Sigmoid colon (tissue), 7 donors: Measurements from ENCODE around the gene ARL2. TPM values are rescaled to one million over a fixed set of nuclear protein-coding genes. Genes with fewer than 3 reads are reported as not detected.

Experiments used
- DNase-seq: peaks from one replicate; pipeline ENCODE4 v3.0.0-alpha.2; 2019
- H3K27ac ChIP-seq, 4 donors: fragments of 200-600 bp; sonication (generic); one replicate each; pipeline ENCODE4 v1.5.1; 2016 to 2019; ENCODE audit warnings: mild to moderate bottlenecking in 1 of 4
- H3K27me3 ChIP-seq, 3 donors: fragments of 200-600 bp; sonication (generic); one replicate each; pipeline ENCODE4 v1.5.1; 2019; ENCODE audit warnings: mild to moderate bottlenecking in 1 of 3
- H3K36me3 ChIP-seq, 4 donors: fragments of 200-600 bp; sonication (generic); one replicate each; pipeline ENCODE4 v1.5.1; 2016 to 2019
- H3K4me1 ChIP-seq, 4 donors: fragments of 200-600 bp; sonication (generic); one replicate each; pipeline ENCODE4 v1.5.1; 2017 to 2019
- H3K4me3 ChIP-seq, 4 donors: fragments of 200-600 bp; sonication (generic); one replicate each; pipeline ENCODE4 v1.5.1; 2017 to 2019; ENCODE audit warnings: mild to moderate bottlenecking in 2 of 4, moderate library complexity in 1 of 4
- H3K9me3 ChIP-seq, 4 donors: fragments of 200-600 bp in 3 of 4; sonication (generic) in 3 of 4; one replicate each; pipeline versions ENCODE4 v1.5.1 to v1.6.1; 2013 to 2019
- EP300 ChIP-seq, 4 donors: sonication (generic); formaldehyde crosslinking; IDR thresholded peaks; one replicate each; pipeline ENCODE4 v1.6.1; 2017; ENCODE audit warnings: antibody characterized with exemption in 4 of 4
- POLR2A ChIP-seq, 2 donors: fragments of 450-650 bp; IDR thresholded peaks; one replicate each; pipeline ENCODE4 v1.6.1; 2016; ENCODE audit warnings: antibody characterized with exemption in 2 of 2, mild to moderate bottlenecking in 2 of 2, moderate library complexity in 2 of 2
- POLR2AphosphoS5 ChIP-seq, 4 donors: sonication (generic); formaldehyde crosslinking; IDR thresholded peaks; one replicate each; pipeline ENCODE4 v1.6.1; 2017; ENCODE audit warnings: antibody characterized with exemption in 4 of 4
- WGBS, 2 donors: extraction: QIAGEN DNeasy Blood & Tissue Kit; methylation state at CpG; one replicate each; pipeline ENCODE4 v1.1.7; 2013; 5-methylcytosine and 5-hydroxymethylcytosine counted together
- intact Hi-C: fragments of 100-400 bp; cut with DNase I; formaldehyde crosslinking; loops from one replicate; pipeline ENCODE4 v1.15.1; 2023
- polyA plus RNA-seq, 3 donors: library from polyadenylated mRNA; stranded (reverse); fragments of 200-250 nt; gene quantifications; one replicate each; pipeline ENCODE4 v1.2.3, GENCODE V29; 2013
- total RNA-seq, 4 donors: library from RNA; depleted of rRNA; stranded (reverse); fragments of >200 nt; gene quantifications; one replicate each; pipeline ENCODE4 v1.1.0, GENCODE V29; 2016
- TF ChIP-seq, protein P1 (sequence below), 4 experiments: fragments of 450-650 bp in 3 of 4; fragments of 200-600 bp in 1 of 4; IDR thresholded peaks; one replicate each; pipeline ENCODE4 v1.5.1; 2016 to 2019; ENCODE audit warnings: antibody characterized with exemption in 4 of 4, mild to moderate bottlenecking in 3 of 4, moderate library complexity in 2 of 4
- donor health status: healthy with polysubstance abuse.
- donor health status: Bipolar disorder and iron deficiency.
- donor health status: healthy.

The ARL2 gene
- total and polyA plus RNA-seq, 7 donors = 92.9 to 157 (median 124) TPM

DNA sequence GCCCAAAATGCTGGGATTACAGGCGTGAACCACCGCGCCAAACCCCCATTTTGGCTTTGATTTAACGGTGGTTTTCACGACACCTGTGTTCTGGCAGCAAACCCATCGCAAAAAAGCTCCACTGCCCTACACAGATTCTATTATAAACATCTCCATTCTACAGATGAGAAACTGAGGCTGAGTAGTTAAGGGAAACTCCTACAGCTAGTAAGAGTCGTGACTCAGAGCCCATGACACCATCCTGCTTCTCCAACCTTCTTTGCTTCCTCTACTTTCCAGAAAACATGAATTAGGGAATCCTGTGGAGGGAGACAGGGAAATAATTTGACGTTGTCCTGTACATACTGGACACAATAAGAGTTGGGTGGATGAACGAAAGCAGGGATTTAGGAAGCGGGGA, 12.8 kb downstream of the ARL2 start:
- Histone ChIP-seq H3K27me3 (no peaks in the 10 kb centered on the region), H3K36me3 (peaks cover 1 to 21% (median 8%) of the 10 kb centered on the region in 4 donors), H3K4me3 (peak overlapping the region; percentile 57 to 68 (median 62)), H3K4me1 (peaks cover 0 to 21% (median 16%) of the 10 kb centered on the region in 4 donors), H3K9me3 (no peaks in the 10 kb centered on the region), H3K27ac (peak overlapping the region; percentile 86 to 95 (median 90))
- 57 to 67% methylated on average over 10 of the region's 10 CpGs for WGBS, 2 donors
- intact Hi-C loops = loop anchor here (1.0 to 5.0 kb wide), 5 partner anchors 13 to 103 kb away; partner anchors contain the start of genes ARL2, CDCA5, FAU and MRPL49
- TF ChIP-seq, protein P1, sequence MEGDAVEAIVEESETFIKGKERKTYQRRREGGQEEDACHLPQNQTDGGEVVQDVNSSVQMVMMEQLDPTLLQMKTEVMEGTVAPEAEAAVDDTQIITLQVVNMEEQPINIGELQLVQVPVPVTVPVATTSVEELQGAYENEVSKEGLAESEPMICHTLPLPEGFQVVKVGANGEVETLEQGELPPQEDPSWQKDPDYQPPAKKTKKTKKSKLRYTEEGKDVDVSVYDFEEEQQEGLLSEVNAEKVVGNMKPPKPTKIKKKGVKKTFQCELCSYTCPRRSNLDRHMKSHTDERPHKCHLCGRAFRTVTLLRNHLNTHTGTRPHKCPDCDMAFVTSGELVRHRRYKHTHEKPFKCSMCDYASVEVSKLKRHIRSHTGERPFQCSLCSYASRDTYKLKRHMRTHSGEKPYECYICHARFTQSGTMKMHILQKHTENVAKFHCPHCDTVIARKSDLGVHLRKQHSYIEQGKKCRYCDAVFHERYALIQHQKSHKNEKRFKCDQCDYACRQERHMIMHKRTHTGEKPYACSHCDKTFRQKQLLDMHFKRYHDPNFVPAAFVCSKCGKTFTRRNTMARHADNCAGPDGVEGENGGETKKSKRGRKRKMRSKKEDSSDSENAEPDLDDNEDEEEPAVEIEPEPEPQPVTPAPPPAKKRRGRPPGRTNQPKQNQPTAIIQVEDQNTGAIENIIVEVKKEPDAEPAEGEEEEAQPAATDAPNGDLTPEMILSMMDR (IDR thresholded peaks at IDR 0.05) = no peak
- TF ChIP-seq POLR2A (IDR thresholded peaks at IDR 0.05) = no peak
- no peak for TF ChIP-seq EP300 (IDR thresholded peaks at IDR 0.05)
- TF ChIP-seq POLR2AphosphoS5 (IDR thresholded peaks at IDR 0.05) = no peak
- no peak for DNase-seq

DNA sequence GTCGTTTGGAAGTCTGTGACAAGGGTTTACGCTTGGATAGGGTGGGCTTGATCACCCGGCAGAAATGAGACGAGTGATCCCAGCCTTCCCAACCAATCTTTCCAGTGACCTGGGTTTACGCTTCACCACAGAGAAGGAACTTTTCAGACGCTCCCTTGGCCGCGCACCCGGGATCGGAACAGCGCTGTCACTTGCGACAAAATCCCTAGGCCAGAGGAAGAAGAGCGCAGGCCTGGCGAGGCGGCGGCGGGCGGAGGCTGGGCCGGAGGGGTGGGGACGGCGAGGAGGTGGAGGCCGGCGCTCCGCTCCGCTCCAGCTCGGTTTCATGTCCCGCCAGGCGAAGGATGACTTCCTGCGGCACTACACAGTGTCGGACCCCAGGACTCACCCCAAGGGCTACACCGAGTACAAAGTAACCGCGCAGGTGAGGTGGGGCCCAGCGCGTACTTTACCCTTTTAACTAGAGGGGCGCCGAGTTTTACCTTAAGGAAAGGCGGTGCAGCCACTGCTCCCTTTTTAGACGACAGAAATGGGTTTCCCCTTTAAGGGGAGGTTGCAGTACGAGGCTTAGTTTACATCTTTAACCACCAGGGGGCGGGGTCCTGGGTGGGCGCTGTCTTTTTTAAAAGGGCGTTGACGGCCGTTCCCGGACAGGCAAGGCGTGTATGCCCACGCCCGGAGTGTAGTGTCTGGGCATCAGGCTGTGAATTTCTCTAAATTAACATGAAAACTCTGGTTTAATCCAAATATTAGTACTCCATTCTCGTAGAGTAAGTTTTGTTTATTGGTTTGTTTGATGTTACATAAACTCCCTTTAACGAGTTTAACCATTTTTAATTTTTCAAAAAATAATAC, 13.5 kb downstream of the ARL2 start, which contains the start of gene SNX15:
SNX15 (plus strand) TSS at position 227 of the 855 bp plus-strand sequence; CDS start at position 326, 99 bp downstream.
- peak; percentile 97 for DNase-seq
- Histone ChIP-seq H3K27ac (peak within 1 kb of the TSS; percentile 86 to 95 (median 90)), H3K9me3 (no peaks in the 10 kb centered on the region), H3K27me3 (no peaks in the 10 kb centered on the region), H3K4me1 (peaks cover 0 to 21% (median 16%) of the 10 kb centered on the region in 4 donors), H3K36me3 (peaks cover 0 to 21% (median 11%) of the 10 kb centered on the region in 4 donors), H3K4me3 (peak within 1 kb of the TSS; percentile 57 to 68 (median 62))
- intact Hi-C loops = loop anchor here (1.0 to 5.0 kb wide), 5 partner anchors 13 to 103 kb away; partner anchors contain the start of genes ARL2, CDCA5, FAU and MRPL49
- TF ChIP-seq, protein P1 (IDR thresholded peaks at IDR 0.05) = peak in 3 of 4 experiments; percentile 64 to 78 (median 73)
- TF ChIP-seq EP300 (IDR thresholded peaks at IDR 0.05) (no peak), POLR2A (IDR thresholded peaks at IDR 0.05) (peak; percentile 63 to 76), POLR2AphosphoS5 (IDR thresholded peaks at IDR 0.05) (peak; percentile 60 to 92 (median 79))
- WGBS, 2 donors = 1% methylated on average over 51 of the region's 51 CpGs

GRCh38 chr11:65032216-65032615, 18.3 kb downstream of the ARL2 start:
- DNase-seq = no peak
- 86 to 88% methylated on average over 13 of the region's 13 CpGs for WGBS, 2 donors
- Histone ChIP-seq H3K27ac (no peak overlapping the region), H3K4me3 (no peak overlapping the region), H3K27me3 (no peaks in the 10 kb centered on the region), H3K4me1 (peaks cover 0 to 14% (median 13%) of the 10 kb centered on the region in 4 donors), H3K36me3 (peaks cover 28 to 62% (median 41%) of the 10 kb centered on the region in 4 donors), H3K9me3 (no peaks in the 10 kb centered on the region)
- TF ChIP-seq, protein P1 (IDR thresholded peaks at IDR 0.05) = no peak
- TF ChIP-seq POLR2A (IDR thresholded peaks at IDR 0.05) (no peak), EP300 (IDR thresholded peaks at IDR 0.05) (no peak), POLR2AphosphoS5 (IDR thresholded peaks at IDR 0.05) (no peak)
- intact Hi-C loops = no loop called here

DNA sequence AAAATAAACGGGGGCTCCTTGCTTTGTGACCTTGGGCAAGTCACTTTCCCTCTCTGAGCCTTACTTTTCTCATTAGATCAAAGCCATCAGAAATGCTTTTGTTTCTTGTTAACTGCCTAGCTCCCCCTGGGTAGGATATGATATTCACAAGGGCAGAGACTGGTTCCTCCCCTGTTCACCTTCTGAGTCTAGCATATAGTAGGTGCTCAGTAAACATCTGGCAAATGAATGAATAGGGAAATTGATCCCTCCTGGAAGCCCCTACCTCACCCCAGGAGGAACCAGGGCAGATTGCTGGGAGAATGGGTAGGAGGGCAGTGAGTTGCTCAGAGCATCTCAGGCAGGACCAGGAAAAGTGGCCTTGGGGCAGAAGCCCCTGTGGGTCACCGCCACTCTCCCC, 20.5 kb downstream of the ARL2 start:
- H3K27me3 ChIP-seq = no peaks in the 10 kb centered on the region
- no peak overlapping the region for H3K4me3 ChIP-seq
- H3K36me3 ChIP-seq = peaks cover 31 to 83% (median 53%) of the 10 kb centered on the region in 4 donors
- intact Hi-C loops = no loop called here
- peaks cover 0 to 4% (median 0%) of the 10 kb centered on the region in 4 donors for H3K4me1 ChIP-seq
- DNase-seq = no peak
- H3K27ac ChIP-seq = no peak overlapping the region
- TF ChIP-seq, protein P1 (IDR thresholded peaks at IDR 0.05) = no peak
- TF ChIP-seq POLR2A (IDR thresholded peaks at IDR 0.05) = no peak
- no peak for TF ChIP-seq POLR2AphosphoS5 (IDR thresholded peaks at IDR 0.05)
- no peak for TF ChIP-seq EP300 (IDR thresholded peaks at IDR 0.05)
- no peaks in the 10 kb centered on the region for H3K9me3 ChIP-seq
- 86 to 92% methylated on average over 2 of the region's 2 CpGs for WGBS, 2 donors
